Endometrial microvascular endothelial cells (primary cell): ENCODE results near the gene JAKMIP1. TPM values are rescaled to one million over a fixed set of nuclear protein-coding genes. Genes with fewer than 3 reads are reported as not detected.

ENCODE experiments used
- in situ Hi-C: cut with HindIII; loops from 2 replicates; pipeline ENCODE4 v1.10.0; 2017; ENCODE audit warnings: low sequenced_read_pairs, low pct_unique_long_range_greater_than_20kb; ENCODE audit errors: inconsistent ontology term
- total RNA-seq: library from RNA; depleted of rRNA; stranded (reverse); fragments of >200 nt; gene quantifications from one replicate; pipeline ENCODE4 v1.2.3, GENCODE V29; 2015; ENCODE audit errors: inconsistent ontology term

JAKMIP1 gene
- total RNA-seq: not detected

- in situ Hi-C loops: no loop called here
Observed at GRCh38 chr4:6200011-6200921, at the start of gene JAKMIP1. Gene JAKMIP1, minus strand, starts transcription at chr4:6200549. Its CDS starts 87,699 bp downstream, at chr4:6112850.

- in situ Hi-C loops: no loop called here
Observed at GRCh38 chr4:6248394-6248793, 48.0 kb upstream of the JAKMIP1 start.

GRCh38 chr4:6246170-6246634 lies 45.9 kb upstream of the JAKMIP1 start:
- in situ Hi-C loops: no loop called here

GRCh38 chr4:6245246-6246169 lies 45.2 kb upstream of the JAKMIP1 start:
- in situ Hi-C loops: no loop called here

GRCh38 chr4:6242271-6243029 lies 42.1 kb upstream of the JAKMIP1 start:
- in situ Hi-C loops: no loop called here

- in situ Hi-C loops: no loop called here
Observed at GRCh38 chr4:6241062-6241845, 40.9 kb upstream of the JAKMIP1 start.

GRCh38 chr4:6239968-6240367 lies 39.6 kb upstream of the JAKMIP1 start:
- in situ Hi-C loops: no loop called here

GRCh38 chr4:6239486-6239885 lies 39.1 kb upstream of the JAKMIP1 start:
- in situ Hi-C loops: no loop called here

- in situ Hi-C loops: no loop called here
Observed at GRCh38 chr4:6236816-6237390, 36.6 kb upstream of the JAKMIP1 start.

GRCh38 chr4:6235901-6236640 lies 35.7 kb upstream of the JAKMIP1 start:
- in situ Hi-C loops: no loop called here

GRCh38 chr4:6235012-6235411 lies 34.7 kb upstream of the JAKMIP1 start:
- in situ Hi-C loops: no loop called here

- in situ Hi-C loops: no loop called here
Observed at GRCh38 chr4:6233929-6234328, 33.6 kb upstream of the JAKMIP1 start.

GRCh38 chr4:6232836-6233785 lies 32.8 kb upstream of the JAKMIP1 start:
- in situ Hi-C loops: no loop called here

GRCh38 chr4:6231663-6232165 lies 31.4 kb upstream of the JAKMIP1 start:
- in situ Hi-C loops: no loop called here

GRCh38 chr4:6230827-6231662 lies 30.7 kb upstream of the JAKMIP1 start:
- in situ Hi-C loops: no loop called here
